GM21515 (cell line): ENCODE measurements around the gene PFKP.
"Not testable (repeated sequence)": the region's sequence is repeated elsewhere in the genome, so short reads cannot be mapped to it uniquely, and the experiment has no call there.

ENCODE experiments used
- ATAC-seq: cut with Tn5 transposase; IDR thresholded peaks from one replicate; pipeline ENCODE4 v1.9.1; 2021; ENCODE audit not compliant: unreplicated experiment

Gene PFKP

GRCh38 chr10:3096149-3096548, 28.8 kb downstream of the PFKP start:
- no peak for ATAC-seq

- no peak for ATAC-seq
Observed at GRCh38 chr10:3097160-3097559, 29.8 kb downstream of the PFKP start.

- ATAC-seq = no peak
Observed at GRCh38 chr10:3098689-3099088, 31.3 kb downstream of the PFKP start.

GRCh38 chr10:3099291-3100092, 32.1 kb downstream of the PFKP start:
- ATAC-seq = no peak

GRCh38 chr10:3100093-3100792, 32.9 kb downstream of the PFKP start:
- no peak for ATAC-seq

GRCh38 chr10:3100856-3101640, 33.7 kb downstream of the PFKP start:
- no peak for ATAC-seq

GRCh38 chr10:3102720-3103427, 35.5 kb downstream of the PFKP start:
- ATAC-seq = no peak

GRCh38 chr10:3103646-3104045, 36.3 kb downstream of the PFKP start:
- ATAC-seq = no peak

- ATAC-seq = no peak
Observed at GRCh38 chr10:3104251-3104918, 37.0 kb downstream of the PFKP start.

- no peak for ATAC-seq
Observed at GRCh38 chr10:3105166-3105565, 37.8 kb downstream of the PFKP start.

- no peak for ATAC-seq
Observed at GRCh38 chr10:3105905-3106304, 38.6 kb downstream of the PFKP start.

- not testable (repeated sequence) for ATAC-seq
Observed at GRCh38 chr10:3106328-3106727, 39.0 kb downstream of the PFKP start.

- no peak for ATAC-seq
Observed at GRCh38 chr10:3106928-3107425, 39.6 kb downstream of the PFKP start.

GRCh38 chr10:3107426-3107961, 40.1 kb downstream of the PFKP start:
- no peak for ATAC-seq

- no peak for ATAC-seq
Observed at GRCh38 chr10:3108033-3108432, 40.7 kb downstream of the PFKP start.

GRCh38 chr10:3108575-3109105, 41.3 kb downstream of the PFKP start:
- no peak for ATAC-seq

- ATAC-seq = no peak
Observed at GRCh38 chr10:3109196-3109595, 41.8 kb downstream of the PFKP start.

- no peak for ATAC-seq
Observed at GRCh38 chr10:3109633-3110032, 42.3 kb downstream of the PFKP start.

- ATAC-seq = no peak
Observed at GRCh38 chr10:3110782-3111620, 43.7 kb downstream of the PFKP start.
